ENCODE results near the gene KCTD5.

KCTD5 gene

DNA sequence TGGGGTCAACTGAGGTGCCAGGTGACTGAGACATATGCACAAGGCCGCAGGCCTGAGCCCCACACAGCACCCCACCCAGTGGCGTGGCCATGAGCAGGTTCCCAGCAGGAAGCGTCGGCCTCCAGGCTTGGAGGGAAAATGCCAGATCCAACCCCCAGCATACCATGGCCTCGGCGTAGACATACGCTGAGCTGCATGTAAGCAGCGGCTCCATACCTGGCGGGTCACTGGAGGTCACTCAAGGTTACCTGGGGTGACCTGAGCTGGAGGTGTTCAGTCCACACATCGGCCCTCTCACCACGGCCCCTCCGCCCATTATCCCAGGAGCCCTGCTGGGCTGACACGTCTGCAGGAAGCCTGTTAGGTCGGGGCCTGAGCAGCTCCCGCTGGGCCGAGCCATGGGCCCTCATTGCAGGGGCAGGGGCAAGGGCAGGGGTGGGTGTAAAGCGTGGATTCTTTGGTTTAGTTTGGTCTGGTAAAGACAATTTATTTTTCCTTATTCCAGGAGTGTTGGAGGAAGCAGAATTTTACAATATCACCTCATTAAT lies 15.2 kb downstream of the KCTD5 start:
- no peak for DNase-seq
- Histone ChIP-seq H3K27me3 (ENCODE audit: insufficient read depth, low read length, poor library complexity) (no peaks in the 10 kb centered on the region), H4K20me1 (ENCODE audit: insufficient read depth, low read length) (peaks cover 23% of the 10 kb centered on the region), H3K79me2 (ENCODE audit: insufficient read depth, low read length) (peaks cover 11% of the 10 kb centered on the region), H2AFZ (ENCODE audit: low read depth, low read length) (no peak overlapping the region), H3K4me2 (ENCODE audit: insufficient read depth, low read length) (no peak overlapping the region), H3K9me3 (ENCODE audit: insufficient read depth, low read length, severe bottlenecking) (no peaks in the 10 kb centered on the region), H3K36me3 (ENCODE audit: insufficient read depth, low read length) (peaks cover 58% of the 10 kb centered on the region), H3K4me3 (ENCODE audit: low read depth in 1 of 2, low read length in 2 of 2) (no peak overlapping the region), H3K27ac (ENCODE audit: low read length) (no peak overlapping the region), H3K4me1 (ENCODE audit: insufficient read depth, low read length) (no peaks in the 10 kb centered on the region), H3K9ac (ENCODE audit: low read depth, low read length) (no peak overlapping the region)
- ATAC-seq (ENCODE audit: insufficient read depth, low read depth) = no peak
- TF ChIP-seq EZH2 (IDR thresholded peaks at IDR 0.05; ENCODE audit: borderline replicate concordance, low read depth, low read length, severe bottlenecking) = no peak
- TF ChIP-seq, protein P1, sequence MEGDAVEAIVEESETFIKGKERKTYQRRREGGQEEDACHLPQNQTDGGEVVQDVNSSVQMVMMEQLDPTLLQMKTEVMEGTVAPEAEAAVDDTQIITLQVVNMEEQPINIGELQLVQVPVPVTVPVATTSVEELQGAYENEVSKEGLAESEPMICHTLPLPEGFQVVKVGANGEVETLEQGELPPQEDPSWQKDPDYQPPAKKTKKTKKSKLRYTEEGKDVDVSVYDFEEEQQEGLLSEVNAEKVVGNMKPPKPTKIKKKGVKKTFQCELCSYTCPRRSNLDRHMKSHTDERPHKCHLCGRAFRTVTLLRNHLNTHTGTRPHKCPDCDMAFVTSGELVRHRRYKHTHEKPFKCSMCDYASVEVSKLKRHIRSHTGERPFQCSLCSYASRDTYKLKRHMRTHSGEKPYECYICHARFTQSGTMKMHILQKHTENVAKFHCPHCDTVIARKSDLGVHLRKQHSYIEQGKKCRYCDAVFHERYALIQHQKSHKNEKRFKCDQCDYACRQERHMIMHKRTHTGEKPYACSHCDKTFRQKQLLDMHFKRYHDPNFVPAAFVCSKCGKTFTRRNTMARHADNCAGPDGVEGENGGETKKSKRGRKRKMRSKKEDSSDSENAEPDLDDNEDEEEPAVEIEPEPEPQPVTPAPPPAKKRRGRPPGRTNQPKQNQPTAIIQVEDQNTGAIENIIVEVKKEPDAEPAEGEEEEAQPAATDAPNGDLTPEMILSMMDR (IDR thresholded peaks at IDR 0.05; ENCODE audit: borderline replicate concordance, extremely low read depth, low read length, poor library complexity, severe bottlenecking) = no peak

DNA sequence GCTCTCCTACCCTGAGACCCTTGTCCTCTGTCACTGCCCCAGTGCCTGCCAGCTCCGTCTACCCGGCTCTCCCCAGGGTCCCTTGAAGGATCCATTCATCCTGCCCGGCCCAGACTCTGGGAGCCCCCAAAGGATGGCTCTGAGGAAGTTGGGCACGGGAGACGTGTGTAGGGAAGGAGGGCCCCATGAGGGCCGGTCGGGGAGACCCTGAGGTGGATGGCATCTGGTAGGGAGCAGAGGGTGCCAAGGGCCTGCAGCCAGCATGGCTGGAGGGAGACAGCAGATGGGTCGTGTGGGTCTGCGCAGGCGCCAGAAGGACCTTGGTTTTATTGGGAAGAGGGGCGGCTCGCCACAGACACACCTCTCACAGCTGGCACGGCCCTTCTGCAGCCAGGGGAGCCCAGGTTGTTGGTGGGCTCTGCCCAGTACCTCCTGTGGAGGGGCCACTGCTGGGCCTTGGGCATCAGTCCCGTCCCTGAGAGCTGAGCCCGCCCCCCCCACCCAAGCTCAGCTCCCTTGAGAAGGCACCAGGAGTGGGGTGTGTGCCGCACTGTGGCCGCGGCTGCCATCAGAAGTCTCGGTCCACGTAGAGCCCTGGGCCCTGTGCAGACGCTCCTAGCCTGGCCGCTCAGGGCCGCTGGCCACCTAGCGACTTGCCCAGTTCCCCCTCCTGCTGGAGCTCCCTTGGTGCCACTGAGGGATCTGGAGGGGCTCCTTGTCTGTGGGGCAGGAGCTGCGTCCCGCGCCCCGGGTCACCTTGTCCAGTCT lies 16.0 kb downstream of the KCTD5 start:
- H3K4me1 ChIP-seq (ENCODE audit: insufficient read depth, low read length) = no peaks in the 10 kb centered on the region
- H3K9me3 ChIP-seq (ENCODE audit: insufficient read depth, low read length, severe bottlenecking) = no peaks in the 10 kb centered on the region
- H3K27ac ChIP-seq (ENCODE audit: low read length) = no peak overlapping the region
- H3K4me3 ChIP-seq (ENCODE audit: low read depth in 1 of 2, low read length in 2 of 2) = no peak overlapping the region
- no peak overlapping the region for H3K9ac ChIP-seq (ENCODE audit: low read depth, low read length)
- peaks cover 23% of the 10 kb centered on the region for H4K20me1 ChIP-seq (ENCODE audit: insufficient read depth, low read length)
- no peaks in the 10 kb centered on the region for H3K27me3 ChIP-seq (ENCODE audit: insufficient read depth, low read length, poor library complexity)
- ATAC-seq (ENCODE audit: insufficient read depth, low read depth) (no peak), DNase-seq (no peak)
- no peak overlapping the region for H2AFZ ChIP-seq (ENCODE audit: low read depth, low read length)
- H3K36me3 ChIP-seq (ENCODE audit: insufficient read depth, low read length) = peaks cover 65% of the 10 kb centered on the region
- peaks cover 2% of the 10 kb centered on the region for H3K79me2 ChIP-seq (ENCODE audit: insufficient read depth, low read length)
- no peak for TF ChIP-seq EZH2 (IDR thresholded peaks at IDR 0.05; ENCODE audit: borderline replicate concordance, low read depth, low read length, severe bottlenecking)
- no peak overlapping the region for H3K4me2 ChIP-seq (ENCODE audit: insufficient read depth, low read length)

DNA sequence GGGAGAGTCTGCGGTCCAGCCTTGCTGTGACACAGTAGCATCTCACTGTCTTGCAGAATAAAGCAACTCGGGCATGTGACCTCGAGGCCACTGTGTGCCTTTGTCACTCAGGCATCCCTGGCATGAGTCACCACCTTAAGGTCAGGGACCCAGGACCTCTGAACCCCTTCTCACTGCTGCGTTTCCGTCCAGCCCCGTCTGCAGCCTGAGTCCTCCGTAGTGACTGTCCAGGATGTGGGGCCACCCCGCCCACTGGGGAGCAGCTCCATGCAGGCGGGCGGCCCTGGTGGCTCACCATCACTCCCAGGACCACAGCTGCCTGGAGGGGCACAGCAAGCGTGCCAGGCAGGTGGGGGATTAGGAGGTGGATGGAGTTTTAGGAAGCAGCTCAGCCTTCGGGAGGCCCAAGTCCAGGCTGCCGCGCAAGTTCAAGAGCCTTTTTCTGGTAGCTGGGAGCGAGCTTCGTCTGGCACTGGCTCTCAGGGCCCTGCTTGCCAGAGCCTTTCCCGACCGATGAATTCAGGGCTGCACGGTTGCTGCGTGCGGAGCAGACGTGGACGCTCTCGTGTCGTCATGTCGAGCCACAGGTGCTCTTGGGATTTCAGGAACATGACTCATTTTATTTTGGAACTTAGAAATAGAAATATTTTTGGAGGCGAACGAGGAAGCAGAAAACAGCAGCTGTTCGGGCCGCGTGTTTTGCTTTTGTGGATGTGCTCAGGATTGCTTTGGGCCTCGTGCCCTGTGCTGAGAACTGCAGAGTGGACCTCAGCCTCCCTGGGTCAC lies 16.8 kb downstream of the KCTD5 start:
- H3K27me3 ChIP-seq (ENCODE audit: insufficient read depth, low read length, poor library complexity) = no peaks in the 10 kb centered on the region
- H3K27ac ChIP-seq (ENCODE audit: low read length) = no peak overlapping the region
- H2AFZ ChIP-seq (ENCODE audit: low read depth, low read length) = no peak overlapping the region
- no peaks in the 10 kb centered on the region for H3K4me1 ChIP-seq (ENCODE audit: insufficient read depth, low read length)
- TF ChIP-seq EZH2 (IDR thresholded peaks at IDR 0.05; ENCODE audit: borderline replicate concordance, low read depth, low read length, severe bottlenecking) = no peak
- TF ChIP-seq, protein P1 (IDR thresholded peaks at IDR 0.05; ENCODE audit: borderline replicate concordance, extremely low read depth, low read length, poor library complexity, severe bottlenecking) = no peak
- H3K79me2 ChIP-seq (ENCODE audit: insufficient read depth, low read length) = no peaks in the 10 kb centered on the region
- ATAC-seq (ENCODE audit: insufficient read depth, low read depth) (no peak), DNase-seq (no peak)
- peaks cover 20% of the 10 kb centered on the region for H4K20me1 ChIP-seq (ENCODE audit: insufficient read depth, low read length)
- H3K9me3 ChIP-seq (ENCODE audit: insufficient read depth, low read length, severe bottlenecking) = no peaks in the 10 kb centered on the region
- H3K4me3 ChIP-seq (ENCODE audit: low read depth in 1 of 2, low read length in 2 of 2) = no peak overlapping the region
- H3K36me3 ChIP-seq (ENCODE audit: insufficient read depth, low read length) = peaks cover 74% of the 10 kb centered on the region
- no peak overlapping the region for H3K4me2 ChIP-seq (ENCODE audit: insufficient read depth, low read length)
- no peak overlapping the region for H3K9ac ChIP-seq (ENCODE audit: low read depth, low read length)

Measured in DND-41 (cell line).